OCI-LY7 (cell line): ENCODE measurements around the gene PLSCR5. TPM values are rescaled to one million over a fixed set of nuclear protein-coding genes. Genes with fewer than 3 reads are reported as not detected.

ENCODE experiments used
- BruUV-seq: library from RNA; stranded (reverse); fragments of 400-500 nt; replicated peaks from 2 replicates; lab custom pipeline; 2021; lab: Mats Ljungman, UMichigan
- CTCF ChIA-PET: fragments of 300-600 bp; sonication (Branson Sonifier 250); formaldehyde crosslinking; loops from one replicate; lab custom pipeline; 2022; ENCODE audit warnings: antibody characterized with exemption; ENCODE audit not compliant: unreplicated experiment; lab: Charles Lee
- POLR2A ChIA-PET: fragments of 300-600 bp; sonication (Branson Sonifier 250); formaldehyde crosslinking; loops from one replicate; lab custom pipeline; 2022; ENCODE audit warnings: antibody characterized with exemption; lab: Charles Lee
- DNase-seq: peaks from one replicate; pipeline ENCODE4 v3.0.0-alpha.2; 2015; ENCODE audit warnings: low spot score
- H2AFZ ChIP-seq: fragments of 200-600 bp; sonication (generic), shearing (Covaris generic); 2 replicates; pipeline ENCODE4 v1.6.1; 2014; ENCODE audit warnings: mild to moderate bottlenecking, antibody characterized with exemption, low read length, moderate library complexity
- H3K27ac ChIP-seq: fragments of 200-600 bp; sonication (generic); 2 replicates; pipeline ENCODE4 v1.5.1; 2014; ENCODE audit warnings: mixed run types, low read depth, mild to moderate bottlenecking, moderate library complexity, low read length, inconsistent platforms; ENCODE audit not compliant: poor library complexity, severe bottlenecking
- H3K36me3 ChIP-seq: fragments of 200-600 bp; sonication (generic); 2 replicates; pipeline ENCODE4 v1.6.1; 2014; ENCODE audit warnings: mild to moderate bottlenecking, antibody characterized with exemption, low read length, moderate library complexity, mixed read lengths; ENCODE audit not compliant: insufficient read depth
- H3K4me1 ChIP-seq: fragments of 200-600 bp; sonication (generic); 2 replicates; pipeline ENCODE4 v1.5.1; 2014; ENCODE audit warnings: mild to moderate bottlenecking, low read length; ENCODE audit not compliant: insufficient read depth, poor library complexity, severe bottlenecking
- H3K4me2 ChIP-seq: fragments of 200-600 bp; sonication (generic); 2 replicates; pipeline ENCODE4 v1.6.1; 2014; ENCODE audit warnings: mild to moderate bottlenecking, low read length
- H3K4me3 ChIP-seq: fragments of 200-600 bp; sonication (generic); 2 replicates; pipeline ENCODE4 v1.5.1; 2014; ENCODE audit warnings: mild to moderate bottlenecking, low read depth, low read length; ENCODE audit not compliant: poor library complexity, severe bottlenecking
- H3K79me2 ChIP-seq: fragments of 200-600 bp; sonication (generic); 2 replicates; pipeline ENCODE4 v1.6.1; 2016; ENCODE audit warnings: low read depth, mild to moderate bottlenecking, low read length, moderate library complexity, mixed read lengths; ENCODE audit not compliant: insufficient read depth
- H3K9me2 ChIP-seq: fragments of 200-600 bp; sonication (generic); 2 replicates; pipeline ENCODE4 v1.6.1; 2016; ENCODE audit warnings: mild to moderate bottlenecking, low read length, mixed read lengths; ENCODE audit not compliant: insufficient read depth
- H3K9me3 ChIP-seq: fragments of 200-600 bp; sonication (generic); 2 replicates; pipeline ENCODE4 v1.6.1; 2014; ENCODE audit warnings: mild to moderate bottlenecking, mixed run types, low read length, mixed read lengths
- H4K20me1 ChIP-seq: fragments of 200-600 bp; sonication (generic); 2 replicates; pipeline ENCODE4 v1.6.1; 2014; ENCODE audit warnings: mild to moderate bottlenecking, antibody characterized with exemption, low read length, moderate library complexity, mixed read lengths; ENCODE audit not compliant: insufficient read depth
- EZH2phosphoT487 ChIP-seq: fragments of 200-600 bp; sonication (generic); IDR thresholded peaks from 2 replicates; pipeline ENCODE4 v1.6.1; 2018; ENCODE audit warnings: low read depth, borderline replicate concordance, mild to moderate bottlenecking, mixed run types, antibody characterized with exemption, low read length, moderate library complexity, mixed read lengths
- intact Hi-C: fragments of 100-400 bp; cut with micrococcal nuclease; formaldehyde crosslinking; loops from one replicate; pipeline ENCODE4 v1.10.0; 2022; ENCODE audit not compliant: unreplicated experiment
- total RNA-seq, 2 experiments: library from RNA; depleted of rRNA in 1 of 2; stranded (reverse); fragments of >200 nt in 1 of 2; shearing (Covaris generic) in 1 of 2; gene quantifications; 2 replicates each; pipeline ENCODE4 v1.2.3, GENCODE V29; 2014 to 2022
- TF ChIP-seq, protein P1 (sequence below): fragments of 200-600 bp; sonication (generic); conservative IDR thresholded peaks from 2 replicates; pipeline ENCODE4 v1.5.1; 2014; ENCODE audit warnings: mild to moderate bottlenecking, antibody characterized with exemption, low read length, moderate library complexity, mixed read lengths

The PLSCR5 gene
- total RNA-seq, 2 experiments from 2014 or later, result not detected

DNA sequence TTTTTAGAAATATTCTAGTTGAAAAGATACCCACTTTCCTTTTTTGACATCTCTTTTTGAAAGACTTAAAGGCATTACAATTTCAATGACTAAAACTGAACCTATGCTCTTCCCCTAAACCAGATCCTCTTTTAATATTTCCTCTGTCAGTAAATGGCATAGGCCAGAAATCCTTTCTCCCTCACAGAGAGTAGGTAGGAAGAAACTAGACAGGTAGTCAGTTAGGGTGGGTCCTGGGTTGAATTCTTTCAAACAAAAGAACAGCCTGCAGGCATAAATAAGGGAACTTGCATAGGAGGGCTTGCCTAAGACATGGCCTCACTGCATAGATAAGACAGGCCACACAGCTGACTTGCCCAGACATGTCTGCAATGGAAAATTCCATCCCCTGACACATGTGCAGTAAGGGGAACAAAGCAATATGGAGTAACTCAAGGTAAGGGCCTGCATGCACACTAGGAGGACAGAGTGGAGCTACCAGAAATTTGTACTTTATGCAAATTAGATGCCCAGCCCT, 23.1 kb downstream of the PLSCR5 start:
- H3K4me3 ChIP-seq, result no peak overlapping the region
- H3K79me2 ChIP-seq, result no peaks in the 10 kb centered on the region
- H4K20me1 ChIP-seq, result no peaks in the 10 kb centered on the region
- intact Hi-C loops, result no loop called here
- TF ChIP-seq EZH2phosphoT487, result no peak
- TF ChIP-seq, protein P1, sequence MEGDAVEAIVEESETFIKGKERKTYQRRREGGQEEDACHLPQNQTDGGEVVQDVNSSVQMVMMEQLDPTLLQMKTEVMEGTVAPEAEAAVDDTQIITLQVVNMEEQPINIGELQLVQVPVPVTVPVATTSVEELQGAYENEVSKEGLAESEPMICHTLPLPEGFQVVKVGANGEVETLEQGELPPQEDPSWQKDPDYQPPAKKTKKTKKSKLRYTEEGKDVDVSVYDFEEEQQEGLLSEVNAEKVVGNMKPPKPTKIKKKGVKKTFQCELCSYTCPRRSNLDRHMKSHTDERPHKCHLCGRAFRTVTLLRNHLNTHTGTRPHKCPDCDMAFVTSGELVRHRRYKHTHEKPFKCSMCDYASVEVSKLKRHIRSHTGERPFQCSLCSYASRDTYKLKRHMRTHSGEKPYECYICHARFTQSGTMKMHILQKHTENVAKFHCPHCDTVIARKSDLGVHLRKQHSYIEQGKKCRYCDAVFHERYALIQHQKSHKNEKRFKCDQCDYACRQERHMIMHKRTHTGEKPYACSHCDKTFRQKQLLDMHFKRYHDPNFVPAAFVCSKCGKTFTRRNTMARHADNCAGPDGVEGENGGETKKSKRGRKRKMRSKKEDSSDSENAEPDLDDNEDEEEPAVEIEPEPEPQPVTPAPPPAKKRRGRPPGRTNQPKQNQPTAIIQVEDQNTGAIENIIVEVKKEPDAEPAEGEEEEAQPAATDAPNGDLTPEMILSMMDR, result no peak
- H3K36me3 ChIP-seq, result no peaks in the 10 kb centered on the region
- H3K27ac ChIP-seq, result no peak overlapping the region
- no TSS peak for BruUV-seq
- DNase-seq, result no peak
- POLR2A ChIA-PET, result interaction anchor here (1.0 kb wide), 1 partner anchor 9 kb away, joined by 3 read pairs; no protein-coding TSS in a partner anchor
- CTCF ChIA-PET, result no interaction called here
- H3K4me1 ChIP-seq, result no peaks in the 10 kb centered on the region
- no peak overlapping the region for H3K4me2 ChIP-seq
- 0 out of 2 replicates have a peak, but pooled peaks cover 5% of the 10 kb centered on the region for H3K9me3 ChIP-seq
- no peaks in the 10 kb centered on the region for H3K9me2 ChIP-seq
- H2AFZ ChIP-seq, result no peak overlapping the region

DNA sequence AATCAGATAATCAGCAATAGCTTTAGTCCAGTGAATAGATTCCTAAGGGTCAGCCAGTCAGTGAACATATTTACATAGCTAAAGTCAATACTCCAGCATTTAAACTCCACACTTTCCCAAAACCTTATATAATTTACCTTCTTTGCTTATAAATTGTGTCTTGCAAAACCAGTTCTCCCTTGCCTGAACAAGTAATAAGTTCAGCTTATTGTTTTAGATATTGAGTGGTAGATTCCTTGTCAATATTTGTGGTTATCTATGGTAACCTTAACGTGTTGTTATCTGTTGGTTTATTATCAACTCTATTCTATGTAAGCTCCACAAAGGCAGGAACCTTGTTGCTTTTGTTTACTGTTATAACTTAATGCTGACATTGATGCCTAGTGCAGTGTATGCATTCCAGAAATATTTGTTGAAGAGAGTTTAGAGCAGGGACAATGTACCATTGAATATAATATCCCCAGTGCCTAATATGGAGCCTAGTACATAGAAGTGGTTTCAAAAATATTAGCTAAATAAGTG, 24.0 kb downstream of the PLSCR5 start:
- intact Hi-C loops, result no loop called here
- H4K20me1 ChIP-seq, result no peaks in the 10 kb centered on the region
- no peak overlapping the region for H3K4me3 ChIP-seq
- H3K36me3 ChIP-seq, result no peaks in the 10 kb centered on the region
- no TSS peak for BruUV-seq
- no peak for DNase-seq
- ChIA-PET CTCF (no interaction called here), POLR2A (interaction anchor here (0.8 to 1.0 kb wide), 2 partner anchors 9 to 360 kb away, joined by 3 read pairs; no protein-coding TSS in a partner anchor)
- H3K4me2 ChIP-seq, result no peak overlapping the region
- no peaks in the 10 kb centered on the region for H3K9me2 ChIP-seq
- H3K27ac ChIP-seq, result no peak overlapping the region
- H3K4me1 ChIP-seq, result no peaks in the 10 kb centered on the region
- H2AFZ ChIP-seq, result no peak overlapping the region
- TF ChIP-seq, protein P1, result no peak
- no peak for TF ChIP-seq EZH2phosphoT487
- no peaks in the 10 kb centered on the region for H3K79me2 ChIP-seq
- H3K9me3 ChIP-seq, result 0 out of 2 replicates have a peak, but pooled peaks cover 5% of the 10 kb centered on the region

DNA sequence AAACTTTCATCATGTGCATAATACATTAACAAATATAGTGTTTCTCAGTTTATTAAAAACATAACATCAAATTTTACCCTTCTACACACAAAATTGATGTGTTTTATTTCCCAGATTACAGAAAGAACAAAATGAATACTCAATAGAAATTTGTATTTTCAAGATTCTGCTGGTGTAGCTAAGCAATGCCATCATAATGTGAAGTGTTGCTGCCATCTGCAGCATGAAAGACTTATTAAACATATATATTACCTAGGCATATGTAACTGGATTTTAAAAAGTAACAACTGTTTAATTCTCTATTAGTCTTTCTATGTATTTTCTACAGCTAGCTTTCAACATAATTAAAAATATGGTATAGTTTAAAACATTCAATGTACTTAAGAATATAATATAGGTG, 27.5 kb downstream of the PLSCR5 start:
- H3K9me2 ChIP-seq, result no peaks in the 10 kb centered on the region
- H3K36me3 ChIP-seq, result no peaks in the 10 kb centered on the region
- no peak overlapping the region for H3K4me3 ChIP-seq
- ChIA-PET POLR2A (interaction anchor here (0.8 kb wide), 1 partner anchor 37 kb away, joined by 5 read pairs; no protein-coding TSS in a partner anchor), CTCF (no interaction called here)
- TF ChIP-seq EZH2phosphoT487, result no peak
- TF ChIP-seq, protein P1, result peak; percentile 69
- 0 out of 2 replicates have a peak, but pooled peaks cover 4% of the 10 kb centered on the region for H3K9me3 ChIP-seq
- no peaks in the 10 kb centered on the region for H4K20me1 ChIP-seq
- no peaks in the 10 kb centered on the region for H3K79me2 ChIP-seq
- no peak overlapping the region for H3K27ac ChIP-seq
- H3K4me2 ChIP-seq, result no peak overlapping the region
- H2AFZ ChIP-seq, result no peak overlapping the region
- H3K4me1 ChIP-seq, result no peaks in the 10 kb centered on the region
- intact Hi-C loops, result loop anchor here (1.0 kb wide), 1 partner anchor 358 kb away; no protein-coding TSS in a partner anchor
- DNase-seq, result peak; percentile 34
- BruUV-seq, result no TSS peak
